SK-N-MC (cell line): ENCODE results near the gene PLXDC2.

ENCODE experiments used
- EZH2 ChIP-seq: fragments of 200-600 bp; sonication (generic); IDR thresholded peaks from one replicate; pipeline ENCODE4 v1.6.1; 2017; ENCODE audit warnings: antibody characterized with exemption
- FOXP2 ChIP-seq: optimal IDR thresholded peaks from 2 replicates; pipeline ENCODE3; 2011; ENCODE audit warnings: mild to moderate bottlenecking, moderate library complexity; ENCODE audit not compliant: insufficient read depth; ENCODE audit errors: extremely low read length, control extremely low read depth

DNA sequence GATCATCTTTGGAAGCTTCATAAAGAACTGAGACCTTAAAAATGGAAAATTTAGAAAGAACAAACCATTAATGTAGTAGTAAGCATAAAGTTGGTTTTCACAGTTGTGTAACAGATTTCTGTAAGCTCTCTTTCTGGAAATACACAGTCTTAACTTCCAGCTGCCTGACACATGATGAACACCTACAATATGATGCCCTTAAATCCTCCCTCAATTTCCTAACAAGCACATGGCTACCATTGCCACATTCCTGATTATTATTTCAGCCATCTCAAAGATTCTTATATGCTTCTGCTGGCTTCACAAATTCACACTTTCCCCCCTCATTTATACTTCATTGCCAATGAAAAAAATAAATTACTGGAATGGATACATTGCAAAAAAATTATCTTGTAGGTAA, 49.4 kb downstream of the PLXDC2 start:
- TF ChIP-seq EZH2 (no peak), FOXP2 (no peak)
